SK-N-SH treated with all-trans-retinoic acid at 6 μM for 48 hours (cell line): Measurements from ENCODE around the gene SH2D1B.
"Not testable (repeated sequence)": the region's sequence is repeated elsewhere in the genome, so short reads cannot be mapped to it uniquely, and the experiment has no call there.

ENCODE experiments used
- ARNTL ChIP-seq: fragments of 450-650 bp; formaldehyde crosslinking; IDR thresholded peaks from 2 replicates; pipeline ENCODE4 v1.5.0; 2020; ENCODE audit warnings: low read depth, mild to moderate bottlenecking, moderate library complexity, borderline replicate concordance
- CSDC2 ChIP-seq: fragments of 250-450 bp; sonication (Bioruptor Pico); IDR thresholded peaks from 2 replicates; pipeline ENCODE4 v1.5.0; 2020; ENCODE audit warnings: mild to moderate bottlenecking, moderate library complexity
- CSRNP3 ChIP-seq: fragments of 250-450 bp; sonication (Bioruptor Pico); IDR thresholded peaks from 2 replicates; pipeline ENCODE4 v1.5.1; 2021; ENCODE audit warnings: mild to moderate bottlenecking, moderate library complexity
- GLIS3 ChIP-seq: fragments of 250-450 bp; sonication (Bioruptor Pico); IDR thresholded peaks from 2 replicates; pipeline ENCODE4 v1.5.0; 2020; ENCODE audit warnings: mild to moderate bottlenecking, moderate library complexity
- RARB ChIP-seq: fragments of 250-450 bp; sonication (Bioruptor Pico); IDR thresholded peaks from 2 replicates; pipeline ENCODE4 v1.8.0; 2021; ENCODE audit warnings: mild to moderate bottlenecking, moderate library complexity
- TCF4 ChIP-seq: fragments of 250-450 bp; sonication (Bioruptor Pico); IDR thresholded peaks from 2 replicates; pipeline ENCODE4 v1.8.0; 2021; ENCODE audit warnings: mild to moderate bottlenecking, moderate library complexity, borderline replicate concordance
- ZC3H10 ChIP-seq: fragments of 250-450 bp; sonication (Bioruptor Pico); IDR thresholded peaks from 2 replicates; pipeline ENCODE4 v1.5.1; 2021; ENCODE audit warnings: mild to moderate bottlenecking, moderate library complexity
- ZFP3 ChIP-seq: fragments of 250-450 bp; sonication (Bioruptor Pico); IDR thresholded peaks from 2 replicates; pipeline ENCODE4 v1.5.0; 2020; ENCODE audit warnings: mild to moderate bottlenecking, moderate library complexity
- ZNF8 ChIP-seq: fragments of 450-650 bp; formaldehyde crosslinking; IDR thresholded peaks from 2 replicates; pipeline ENCODE4 v1.5.0; 2020; ENCODE audit warnings: mild to moderate bottlenecking, moderate library complexity
- TF ChIP-seq, protein P1 (sequence below): fragments of 250-450 bp; sonication (Bioruptor Pico); IDR thresholded peaks from 2 replicates; pipeline ENCODE4 v1.5.1; 2020; ENCODE audit warnings: low read depth, mild to moderate bottlenecking, moderate library complexity
- TF ChIP-seq, protein P2 (sequence below): fragments of 250-450 bp; sonication (Bioruptor Pico); IDR thresholded peaks from 2 replicates; pipeline ENCODE4 v1.8.0; 2020; ENCODE audit warnings: mild to moderate bottlenecking, moderate library complexity, borderline replicate concordance

- TF ChIP-seq, protein P1, sequence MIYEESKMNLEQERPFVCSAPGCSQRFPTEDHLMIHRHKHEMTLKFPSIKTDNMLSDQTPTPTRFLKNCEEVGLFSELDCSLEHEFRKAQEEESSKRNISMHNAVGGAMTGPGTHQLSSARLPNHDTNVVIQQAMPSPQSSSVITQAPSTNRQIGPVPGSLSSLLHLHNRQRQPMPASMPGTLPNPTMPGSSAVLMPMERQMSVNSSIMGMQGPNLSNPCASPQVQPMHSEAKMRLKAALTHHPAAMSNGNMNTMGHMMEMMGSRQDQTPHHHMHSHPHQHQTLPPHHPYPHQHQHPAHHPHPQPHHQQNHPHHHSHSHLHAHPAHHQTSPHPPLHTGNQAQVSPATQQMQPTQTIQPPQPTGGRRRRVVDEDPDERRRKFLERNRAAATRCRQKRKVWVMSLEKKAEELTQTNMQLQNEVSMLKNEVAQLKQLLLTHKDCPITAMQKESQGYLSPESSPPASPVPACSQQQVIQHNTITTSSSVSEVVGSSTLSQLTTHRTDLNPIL (CRISPR knock-in tag), result not testable (repeated sequence)
- TF ChIP-seq GLIS3 (CRISPR knock-in tag); ZFP3 (CRISPR knock-in tag); ARNTL (CRISPR knock-in tag); CSDC2; RARB; ZNF8; ZC3H10 (CRISPR knock-in tag); CSRNP3; TCF4: not testable (repeated sequence)
- TF ChIP-seq, protein P2, sequence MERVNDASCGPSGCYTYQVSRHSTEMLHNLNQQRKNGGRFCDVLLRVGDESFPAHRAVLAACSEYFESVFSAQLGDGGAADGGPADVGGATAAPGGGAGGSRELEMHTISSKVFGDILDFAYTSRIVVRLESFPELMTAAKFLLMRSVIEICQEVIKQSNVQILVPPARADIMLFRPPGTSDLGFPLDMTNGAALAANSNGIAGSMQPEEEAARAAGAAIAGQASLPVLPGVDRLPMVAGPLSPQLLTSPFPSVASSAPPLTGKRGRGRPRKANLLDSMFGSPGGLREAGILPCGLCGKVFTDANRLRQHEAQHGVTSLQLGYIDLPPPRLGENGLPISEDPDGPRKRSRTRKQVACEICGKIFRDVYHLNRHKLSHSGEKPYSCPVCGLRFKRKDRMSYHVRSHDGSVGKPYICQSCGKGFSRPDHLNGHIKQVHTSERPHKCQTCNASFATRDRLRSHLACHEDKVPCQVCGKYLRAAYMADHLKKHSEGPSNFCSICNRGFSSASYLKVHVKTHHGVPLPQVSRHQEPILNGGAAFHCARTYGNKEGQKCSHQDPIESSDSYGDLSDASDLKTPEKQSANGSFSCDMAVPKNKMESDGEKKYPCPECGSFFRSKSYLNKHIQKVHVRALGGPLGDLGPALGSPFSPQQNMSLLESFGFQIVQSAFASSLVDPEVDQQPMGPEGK (CRISPR knock-in tag), result not testable (repeated sequence)
Observed at GRCh38 chr1:162418584-162418983, 6.6 kb upstream of the SH2D1B start.
